ENCODE data around the gene ELMOD3. TPM values are rescaled to one million over a fixed set of nuclear protein-coding genes. Genes with fewer than 3 reads are reported as not detected.

Gene ELMOD3
- total and polyA plus RNA-seq, 2 of the 8 experiments (the other 6 are each of a cell fraction or from before 2014, with no cell fraction given): 8.5 to 10.2 TPM

DNA sequence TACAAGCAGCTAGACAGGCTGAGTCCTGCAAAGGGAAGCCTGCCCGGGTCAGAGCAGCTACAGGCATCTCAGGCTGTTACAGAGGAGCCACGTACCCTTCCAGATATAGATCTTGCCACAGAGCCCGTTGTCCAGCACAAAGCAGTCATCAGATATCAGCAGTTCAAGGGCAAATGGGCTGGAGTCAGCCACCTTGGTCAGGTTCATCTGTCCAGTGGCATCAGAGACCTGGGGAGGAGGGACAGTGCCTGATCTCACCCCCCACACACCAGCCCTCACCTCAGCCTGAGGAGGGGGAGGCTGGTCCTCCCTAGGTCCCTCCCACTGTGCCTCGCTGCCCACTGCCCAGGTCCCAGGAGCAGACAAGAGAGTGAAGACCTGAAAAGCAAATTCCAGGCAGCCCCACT lies 43.4 kb downstream of the ELMOD3 start (continued):
- TF ChIP-seq, protein P1, sequence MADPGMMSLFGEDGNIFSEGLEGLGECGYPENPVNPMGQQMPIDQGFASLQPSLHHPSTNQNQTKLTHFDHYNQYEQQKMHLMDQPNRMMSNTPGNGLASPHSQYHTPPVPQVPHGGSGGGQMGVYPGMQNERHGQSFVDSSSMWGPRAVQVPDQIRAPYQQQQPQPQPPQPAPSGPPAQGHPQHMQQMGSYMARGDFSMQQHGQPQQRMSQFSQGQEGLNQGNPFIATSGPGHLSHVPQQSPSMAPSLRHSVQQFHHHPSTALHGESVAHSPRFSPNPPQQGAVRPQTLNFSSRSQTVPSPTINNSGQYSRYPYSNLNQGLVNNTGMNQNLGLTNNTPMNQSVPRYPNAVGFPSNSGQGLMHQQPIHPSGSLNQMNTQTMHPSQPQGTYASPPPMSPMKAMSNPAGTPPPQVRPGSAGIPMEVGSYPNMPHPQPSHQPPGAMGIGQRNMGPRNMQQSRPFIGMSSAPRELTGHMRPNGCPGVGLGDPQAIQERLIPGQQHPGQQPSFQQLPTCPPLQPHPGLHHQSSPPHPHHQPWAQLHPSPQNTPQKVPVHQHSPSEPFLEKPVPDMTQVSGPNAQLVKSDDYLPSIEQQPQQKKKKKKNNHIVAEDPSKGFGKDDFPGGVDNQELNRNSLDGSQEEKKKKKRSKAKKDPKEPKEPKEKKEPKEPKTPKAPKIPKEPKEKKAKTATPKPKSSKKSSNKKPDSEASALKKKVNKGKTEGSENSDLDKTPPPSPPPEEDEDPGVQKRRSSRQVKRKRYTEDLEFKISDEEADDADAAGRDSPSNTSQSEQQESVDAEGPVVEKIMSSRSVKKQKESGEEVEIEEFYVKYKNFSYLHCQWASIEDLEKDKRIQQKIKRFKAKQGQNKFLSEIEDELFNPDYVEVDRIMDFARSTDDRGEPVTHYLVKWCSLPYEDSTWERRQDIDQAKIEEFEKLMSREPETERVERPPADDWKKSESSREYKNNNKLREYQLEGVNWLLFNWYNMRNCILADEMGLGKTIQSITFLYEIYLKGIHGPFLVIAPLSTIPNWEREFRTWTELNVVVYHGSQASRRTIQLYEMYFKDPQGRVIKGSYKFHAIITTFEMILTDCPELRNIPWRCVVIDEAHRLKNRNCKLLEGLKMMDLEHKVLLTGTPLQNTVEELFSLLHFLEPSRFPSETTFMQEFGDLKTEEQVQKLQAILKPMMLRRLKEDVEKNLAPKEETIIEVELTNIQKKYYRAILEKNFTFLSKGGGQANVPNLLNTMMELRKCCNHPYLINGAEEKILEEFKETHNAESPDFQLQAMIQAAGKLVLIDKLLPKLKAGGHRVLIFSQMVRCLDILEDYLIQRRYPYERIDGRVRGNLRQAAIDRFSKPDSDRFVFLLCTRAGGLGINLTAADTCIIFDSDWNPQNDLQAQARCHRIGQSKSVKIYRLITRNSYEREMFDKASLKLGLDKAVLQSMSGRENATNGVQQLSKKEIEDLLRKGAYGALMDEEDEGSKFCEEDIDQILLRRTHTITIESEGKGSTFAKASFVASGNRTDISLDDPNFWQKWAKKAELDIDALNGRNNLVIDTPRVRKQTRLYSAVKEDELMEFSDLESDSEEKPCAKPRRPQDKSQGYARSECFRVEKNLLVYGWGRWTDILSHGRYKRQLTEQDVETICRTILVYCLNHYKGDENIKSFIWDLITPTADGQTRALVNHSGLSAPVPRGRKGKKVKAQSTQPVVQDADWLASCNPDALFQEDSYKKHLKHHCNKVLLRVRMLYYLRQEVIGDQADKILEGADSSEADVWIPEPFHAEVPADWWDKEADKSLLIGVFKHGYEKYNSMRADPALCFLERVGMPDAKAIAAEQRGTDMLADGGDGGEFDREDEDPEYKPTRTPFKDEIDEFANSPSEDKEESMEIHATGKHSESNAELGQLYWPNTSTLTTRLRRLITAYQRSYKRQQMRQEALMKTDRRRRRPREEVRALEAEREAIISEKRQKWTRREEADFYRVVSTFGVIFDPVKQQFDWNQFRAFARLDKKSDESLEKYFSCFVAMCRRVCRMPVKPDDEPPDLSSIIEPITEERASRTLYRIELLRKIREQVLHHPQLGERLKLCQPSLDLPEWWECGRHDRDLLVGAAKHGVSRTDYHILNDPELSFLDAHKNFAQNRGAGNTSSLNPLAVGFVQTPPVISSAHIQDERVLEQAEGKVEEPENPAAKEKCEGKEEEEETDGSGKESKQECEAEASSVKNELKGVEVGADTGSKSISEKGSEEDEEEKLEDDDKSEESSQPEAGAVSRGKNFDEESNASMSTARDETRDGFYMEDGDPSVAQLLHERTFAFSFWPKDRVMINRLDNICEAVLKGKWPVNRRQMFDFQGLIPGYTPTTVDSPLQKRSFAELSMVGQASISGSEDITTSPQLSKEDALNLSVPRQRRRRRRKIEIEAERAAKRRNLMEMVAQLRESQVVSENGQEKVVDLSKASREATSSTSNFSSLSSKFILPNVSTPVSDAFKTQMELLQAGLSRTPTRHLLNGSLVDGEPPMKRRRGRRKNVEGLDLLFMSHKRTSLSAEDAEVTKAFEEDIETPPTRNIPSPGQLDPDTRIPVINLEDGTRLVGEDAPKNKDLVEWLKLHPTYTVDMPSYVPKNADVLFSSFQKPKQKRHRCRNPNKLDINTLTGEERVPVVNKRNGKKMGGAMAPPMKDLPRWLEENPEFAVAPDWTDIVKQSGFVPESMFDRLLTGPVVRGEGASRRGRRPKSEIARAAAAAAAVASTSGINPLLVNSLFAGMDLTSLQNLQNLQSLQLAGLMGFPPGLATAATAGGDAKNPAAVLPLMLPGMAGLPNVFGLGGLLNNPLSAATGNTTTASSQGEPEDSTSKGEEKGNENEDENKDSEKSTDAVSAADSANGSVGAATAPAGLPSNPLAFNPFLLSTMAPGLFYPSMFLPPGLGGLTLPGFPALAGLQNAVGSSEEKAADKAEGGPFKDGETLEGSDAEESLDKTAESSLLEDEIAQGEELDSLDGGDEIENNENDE (IDR thresholded peaks at IDR 0.05; ENCODE audit: insufficient replicate concordance, low read length): no peak
- no peak for TF ChIP-seq SIX5 (IDR thresholded peaks at IDR 0.05; ENCODE audit: low read depth, low read length)
- TF ChIP-seq RFX5 (IDR thresholded peaks at IDR 0.05; ENCODE audit: borderline replicate concordance, low read depth, low read length): no peak
- no peak for TF ChIP-seq JUND (IDR thresholded peaks at IDR 0.05; ENCODE audit: low read length)
- no peak for TF ChIP-seq YY1 (IDR thresholded peaks at IDR 0.05; ENCODE audit: low read depth, low read length)
- no peak for TF ChIP-seq BCL11A (IDR thresholded peaks at IDR 0.05; ENCODE audit: low read depth in 2 of 2, low read length in 2 of 2)
- no peak for TF ChIP-seq RNF2 (IDR thresholded peaks at IDR 0.05; ENCODE audit: borderline replicate concordance, low read depth, low read length, missing control alignments, poor library complexity, severe bottlenecking)

All from H1 (cell line).